Calu3 (cell line): ENCODE data around the gene DDX18. TPM values are rescaled to one million over a fixed set of nuclear protein-coding genes. Genes with fewer than 3 reads are reported as not detected.

Experiments used
- Bru-seq: library from RNA; stranded (reverse); fragments of 400-500 nt; gene quantifications from one replicate; lab custom pipeline; 2021; lab: Mats Ljungman, UMichigan
- BruChase-seq, 2 experiments: library from RNA; stranded (reverse); fragments of 400-500 nt; gene quantifications; one replicate each; lab custom pipeline; 2021; lab: Mats Ljungman, UMichigan
- BruUV-seq: library from RNA; stranded (reverse); fragments of 400-500 nt; replicated peaks from 2 replicates; lab custom pipeline; 2021; lab: Mats Ljungman, UMichigan
- CTCF ChIA-PET: fragments of 300-600 bp; sonication (Branson Sonifier 250); formaldehyde crosslinking; loops from one replicate; lab custom pipeline; 2022; ENCODE audit warnings: antibody characterized with exemption; lab: Charles Lee
- DNase-seq: peaks from one replicate; pipeline ENCODE4 v3.0.0; 2022
- H3K27ac Mint-ChIP-seq: one replicate; pipeline ENCODE4 v1.8.0; 2022; ENCODE audit warnings: mixed read lengths; ENCODE audit not compliant: unreplicated experiment
- H3K27me3 Mint-ChIP-seq: one replicate; pipeline ENCODE4 v1.8.0; 2022; ENCODE audit warnings: mixed read lengths; ENCODE audit not compliant: unreplicated experiment
- H3K36me3 Mint-ChIP-seq: one replicate; pipeline ENCODE4 v1.8.0; 2022; ENCODE audit warnings: mild to moderate bottlenecking, moderate library complexity, mixed read lengths; ENCODE audit not compliant: insufficient read depth, unreplicated experiment
- H3K4me1 Mint-ChIP-seq: one replicate; pipeline ENCODE4 v1.8.0; 2022; ENCODE audit warnings: mild to moderate bottlenecking, low read depth, mixed read lengths; ENCODE audit not compliant: unreplicated experiment
- H3K4me3 Mint-ChIP-seq: one replicate; pipeline ENCODE4 v1.8.0; 2022; ENCODE audit warnings: mild to moderate bottlenecking, low read depth, moderate library complexity, mixed read lengths; ENCODE audit not compliant: unreplicated experiment
- H3K9me3 Mint-ChIP-seq: one replicate; pipeline ENCODE4 v1.8.0; 2022; ENCODE audit warnings: low read depth, mixed read lengths; ENCODE audit not compliant: unreplicated experiment
- CTCF ChIP-seq: fragments of 200-600 bp; IDR thresholded peaks from one replicate; pipeline ENCODE4 v1.8.0; 2022; ENCODE audit warnings: antibody characterized with exemption; ENCODE audit not compliant: unreplicated experiment
- intact Hi-C: fragments of 100-400 bp; cut with micrococcal nuclease; formaldehyde crosslinking; loops from one replicate; pipeline ENCODE4 v1.10.0; 2022; ENCODE audit not compliant: unreplicated experiment
- long read RNA-seq: library from polyadenylated mRNA; stranded (forward); transcript quantifications from one replicate; pipeline ENCODE4 v2.0.0, GENCODE V29; 2022
- total RNA-seq: library from RNA; stranded (reverse); gene quantifications from 2 replicates; pipeline ENCODE4 v1.2.3, GENCODE V29; 2022

The DDX18 gene
- 106 and 114 TPM in 2 replicates for total RNA-seq
- Bru-seq, nascent RNA = percentile 96 among the genes with signal in this experiment
- percentile 98 among the genes with signal in this experiment for BruChase-seq, experiment 1, labeled RNA remaining after a 6-hour chase
- percentile 97 among the genes with signal in this experiment for BruChase-seq, experiment 2, labeled RNA remaining after a 2-hour chase
- long read RNA-seq, transcript DDX18-201 (14 exons, 3,796 nt) = major isoform, 144 of 235 reads
- long read RNA-seq, partial matches to known transcripts = 66 of 235 reads
- long read RNA-seq, other reads (novel, unspliced or antisense) = 25 of 235 reads

GRCh38 chr2:117814417-117815264 is at the start of gene DDX18:
Gene DDX18 (plus strand): TSS chr2:117814691. CDS start chr2:117814778, 87 bp downstream.
- no TSS peak for BruUV-seq
- Mint-ChIP-seq H3K4me3 (peak within 1 kb of the TSS; percentile 90), H3K36me3 (peaks cover 39% of the 10 kb centered on the region), H3K9me3 (no peaks in the 10 kb centered on the region), H3K4me1 (peaks cover 7% of the 10 kb centered on the region), H3K27ac (peak within 1 kb of the TSS; percentile 89), H3K27me3 (no peaks in the 10 kb centered on the region)
- intact Hi-C loops = loop anchor here (10.0 kb wide), 3 partner anchors 140 to 1050 kb away; no protein-coding TSS in a partner anchor
- DNase-seq = peak; percentile 96
- peak; percentile 98 for TF ChIP-seq CTCF
- CTCF ChIA-PET = interaction anchor here (0.5 to 1.4 kb wide), 14 partner anchors 19 to 1263 kb away, joined by 3 to 18 read pairs (median 3); no protein-coding TSS in a partner anchor

DNA sequence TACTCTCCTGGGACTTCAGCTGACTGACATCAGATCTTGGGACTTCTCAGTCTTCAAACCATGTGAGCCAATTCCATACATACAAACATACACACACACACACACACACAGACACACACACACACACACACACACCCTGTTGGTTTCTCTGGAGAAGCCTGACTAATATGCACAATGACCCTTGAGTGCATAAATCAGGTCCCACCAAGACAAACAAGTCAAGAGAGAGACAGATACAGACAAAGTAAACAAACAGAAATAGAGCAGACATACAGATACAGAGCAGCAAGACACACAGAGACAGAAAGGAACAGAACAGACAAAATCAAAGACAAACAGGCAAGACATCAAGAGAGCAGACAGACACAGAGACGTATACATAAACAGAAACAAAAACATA is 43.8 kb upstream of the DDX18 start:
- Mint-ChIP-seq H3K9me3 (no peaks in the 10 kb centered on the region), H3K27me3 (peaks cover 13% of the 10 kb centered on the region), H3K27ac (no peak overlapping the region), H3K36me3 (no peaks in the 10 kb centered on the region), H3K4me1 (peaks cover 8% of the 10 kb centered on the region), H3K4me3 (no peak overlapping the region)
- intact Hi-C loops = loop anchor here (5.0 to 10.0 kb wide), 2 partner anchors 226 to 358 kb away; no protein-coding TSS in a partner anchor
- BruUV-seq = no TSS peak
- no peak for TF ChIP-seq CTCF
- no peak for DNase-seq
- CTCF ChIA-PET = no interaction called here

DNA sequence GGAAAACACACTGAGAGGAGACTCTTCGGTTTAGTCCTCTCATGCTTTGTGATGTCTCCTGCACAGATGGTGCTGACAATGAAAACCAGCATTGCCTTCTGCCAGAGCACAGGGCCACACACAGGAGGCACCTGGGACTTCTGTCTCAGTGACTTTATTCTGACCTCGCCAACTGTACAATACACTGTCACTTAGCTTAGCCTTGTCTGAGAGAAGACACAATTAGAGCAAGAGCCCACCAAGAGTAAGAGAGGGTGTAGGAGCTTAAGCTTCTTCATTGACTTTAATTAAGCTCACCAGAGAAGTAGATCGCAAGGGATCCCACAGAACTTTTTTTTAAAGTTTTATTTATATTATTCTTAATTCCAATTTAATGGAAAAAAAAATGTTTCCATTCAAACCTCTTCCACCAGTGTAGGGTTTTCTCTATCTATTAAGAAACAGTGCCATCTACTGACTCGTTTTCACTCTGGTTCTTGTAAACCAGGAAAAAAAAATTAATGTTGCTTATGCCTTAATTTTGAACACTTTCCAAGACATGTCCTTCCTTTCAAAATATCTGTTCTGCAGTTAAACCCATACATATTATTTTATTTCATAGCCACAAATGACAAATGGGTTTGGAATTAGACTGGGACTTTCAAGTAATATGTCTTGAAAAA is 42.4 kb upstream of the DDX18 start:
- H3K27ac Mint-ChIP-seq = no peak overlapping the region
- CTCF ChIA-PET = interaction anchor here (0.6 kb wide), 1 partner anchor 1076 kb away, joined by 3 read pairs; no protein-coding TSS in a partner anchor
- TF ChIP-seq CTCF = peak; percentile 55
- DNase-seq = no peak
- peaks cover 8% of the 10 kb centered on the region for H3K4me1 Mint-ChIP-seq
- peaks cover 13% of the 10 kb centered on the region for H3K27me3 Mint-ChIP-seq
- no peaks in the 10 kb centered on the region for H3K9me3 Mint-ChIP-seq
- BruUV-seq = no TSS peak
- H3K36me3 Mint-ChIP-seq = no peaks in the 10 kb centered on the region
- H3K4me3 Mint-ChIP-seq = no peak overlapping the region
- intact Hi-C loops = loop anchor here (1.0 to 10.0 kb wide), 4 partner anchors 227 to 1025 kb away; no protein-coding TSS in a partner anchor

DNA sequence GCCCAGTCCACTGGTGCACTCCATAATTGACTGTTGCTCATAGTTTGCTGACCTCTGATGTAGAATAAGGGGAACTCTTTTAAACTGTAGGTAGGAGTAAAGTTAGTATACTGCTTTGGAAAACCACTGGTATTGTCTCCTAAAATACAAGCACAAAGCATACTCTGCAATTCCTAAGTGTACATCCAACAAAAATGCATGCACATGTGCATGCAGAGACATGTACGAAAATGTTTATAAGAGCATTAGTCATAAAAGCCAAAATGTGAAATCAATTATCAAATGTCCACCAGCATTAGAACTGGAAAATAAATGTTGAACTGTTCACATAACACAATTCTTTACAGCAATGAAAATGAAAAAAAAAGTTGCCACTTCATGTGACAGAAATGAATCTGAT is 39.8 kb upstream of the DDX18 start:
- no peaks in the 10 kb centered on the region for H3K36me3 Mint-ChIP-seq
- no peak for DNase-seq
- intact Hi-C loops = loop anchor here (5.0 to 10.0 kb wide), 2 partner anchors 230 to 362 kb away; no protein-coding TSS in a partner anchor
- H3K27me3 Mint-ChIP-seq = peaks cover 6% of the 10 kb centered on the region
- TF ChIP-seq CTCF = no peak
- peaks cover 8% of the 10 kb centered on the region for H3K4me1 Mint-ChIP-seq
- no peak overlapping the region for H3K4me3 Mint-ChIP-seq
- H3K27ac Mint-ChIP-seq = no peak overlapping the region
- no TSS peak for BruUV-seq
- H3K9me3 Mint-ChIP-seq = no peaks in the 10 kb centered on the region
- CTCF ChIA-PET = no interaction called here
